HG03196 (cell line): ENCODE results near the gene PRRC2B.
"Not testable (repeated sequence)": the region's sequence is repeated elsewhere in the genome, so short reads cannot be mapped to it uniquely, and the experiment has no call there.

Experiments used
- ATAC-seq: cut with Tn5 transposase; IDR thresholded peaks from one replicate; pipeline ENCODE4 v1.9.1; 2021; ENCODE audit not compliant: unreplicated experiment

PRRC2B gene

DNA sequence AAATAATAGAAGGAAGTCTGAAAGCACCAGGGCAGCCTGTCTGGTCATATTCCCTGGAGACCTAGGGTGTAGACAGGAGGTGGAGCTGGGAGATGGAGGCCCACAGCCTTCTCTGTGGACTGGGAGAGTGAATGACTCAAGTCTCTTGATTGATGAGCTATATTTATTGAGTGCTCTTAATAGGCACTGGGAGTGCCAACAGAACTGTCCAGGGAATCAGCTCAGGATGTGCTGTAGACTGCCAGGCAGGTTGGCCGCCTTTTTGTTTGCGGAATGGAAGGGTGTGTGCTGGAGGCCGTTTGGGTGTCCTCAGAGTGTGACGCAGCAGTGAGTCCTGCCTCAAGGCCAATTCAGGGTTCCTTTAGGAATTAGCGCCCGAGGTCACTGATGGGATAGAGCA lies 75.5 kb downstream of the PRRC2B start:
- no peak for ATAC-seq

DNA sequence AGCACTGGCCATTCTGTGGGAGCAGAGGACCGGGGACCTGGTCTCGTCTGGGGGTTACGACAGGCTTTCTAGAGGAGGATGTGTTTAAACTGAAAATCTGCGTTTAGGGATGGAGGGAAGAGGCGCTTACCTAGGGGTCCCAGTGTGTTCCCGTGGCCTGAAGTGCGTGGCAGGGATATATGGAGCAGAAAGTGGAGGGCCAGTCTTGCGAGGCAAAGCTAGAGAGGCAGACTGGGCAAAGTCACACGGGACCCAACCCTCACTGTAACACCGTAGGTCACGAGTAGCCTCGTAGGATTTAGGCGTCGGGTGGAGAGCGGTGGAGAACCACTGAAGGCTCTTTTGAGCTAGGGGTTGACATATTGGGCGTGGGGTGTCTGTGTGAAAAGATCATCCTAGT lies 76.1 kb downstream of the PRRC2B start:
- no peak for ATAC-seq

DNA sequence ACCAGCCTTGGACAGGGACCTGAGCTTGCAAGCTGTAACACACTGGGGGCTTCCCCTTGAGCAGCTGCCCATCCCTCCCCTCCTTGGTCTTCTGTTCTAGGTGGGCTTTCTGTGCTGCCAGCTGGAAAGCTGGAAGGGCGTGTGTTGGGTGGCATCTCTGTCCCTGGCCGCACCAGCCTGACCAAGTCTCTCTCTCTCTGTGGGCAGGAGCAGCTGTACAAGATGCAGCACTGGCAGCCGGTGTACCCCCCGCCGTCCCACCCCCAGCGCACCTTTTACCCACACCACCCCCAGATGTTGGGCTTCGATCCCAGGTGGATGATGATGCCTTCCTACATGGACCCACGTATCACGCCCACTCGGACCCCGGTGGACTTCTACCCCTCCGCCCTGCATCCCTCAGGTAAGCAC lies 76.7 kb downstream of the PRRC2B start:
- ATAC-seq: no peak

DNA sequence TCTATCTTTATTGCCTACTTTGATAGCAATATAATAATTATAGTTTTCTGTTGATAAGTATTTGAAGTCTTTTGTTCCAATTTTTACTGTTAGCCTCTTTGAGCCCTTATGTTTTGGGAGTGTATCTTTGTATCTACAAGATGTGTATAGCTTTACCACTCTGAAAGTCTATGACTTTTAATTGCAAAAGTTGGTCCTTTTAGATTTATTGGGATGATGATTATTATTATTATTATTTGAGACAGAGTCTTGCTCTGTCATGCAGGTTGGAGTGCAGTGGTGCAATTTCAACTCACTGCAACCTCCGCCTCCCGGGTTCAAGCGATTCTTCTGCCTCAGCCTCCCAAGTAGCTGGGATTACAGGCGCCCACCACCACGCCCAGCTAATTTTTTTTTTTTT lies 78.2 kb downstream of the PRRC2B start:
- ATAC-seq: not testable (repeated sequence)

DNA sequence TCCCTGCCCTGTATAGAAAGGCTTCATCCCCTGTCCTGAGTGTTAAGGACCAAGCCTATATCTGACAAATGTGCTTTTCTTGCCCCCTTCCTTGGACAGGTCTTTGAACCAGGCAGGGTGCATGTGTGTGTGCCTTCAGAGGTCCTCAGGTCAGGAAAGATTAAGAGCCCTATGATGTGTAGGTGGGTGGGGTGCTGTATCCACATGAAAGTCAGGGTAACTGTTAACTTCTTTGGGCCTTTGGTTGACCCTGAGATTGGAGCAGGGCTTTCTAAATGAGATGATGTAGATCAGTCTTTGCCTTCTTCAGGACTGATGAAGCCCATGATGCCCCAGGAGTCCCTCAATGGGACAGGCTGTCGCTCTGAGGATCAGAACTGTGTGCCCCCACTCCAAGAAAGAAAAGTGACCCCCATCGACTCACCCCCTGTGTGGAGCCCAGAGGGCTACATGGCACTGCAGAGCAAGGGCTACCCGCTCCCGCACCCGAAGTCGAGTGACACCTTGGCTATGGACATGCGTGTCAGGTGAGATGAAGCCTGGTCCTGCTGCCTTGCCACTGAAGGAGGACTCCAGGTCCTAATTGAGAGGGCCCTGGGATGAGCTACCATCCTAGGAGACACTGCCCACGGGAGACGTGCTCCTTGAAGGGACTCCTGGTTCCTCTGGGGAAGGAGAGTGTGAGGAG lies 79.5 kb downstream of the PRRC2B start:
- no peak for ATAC-seq

DNA sequence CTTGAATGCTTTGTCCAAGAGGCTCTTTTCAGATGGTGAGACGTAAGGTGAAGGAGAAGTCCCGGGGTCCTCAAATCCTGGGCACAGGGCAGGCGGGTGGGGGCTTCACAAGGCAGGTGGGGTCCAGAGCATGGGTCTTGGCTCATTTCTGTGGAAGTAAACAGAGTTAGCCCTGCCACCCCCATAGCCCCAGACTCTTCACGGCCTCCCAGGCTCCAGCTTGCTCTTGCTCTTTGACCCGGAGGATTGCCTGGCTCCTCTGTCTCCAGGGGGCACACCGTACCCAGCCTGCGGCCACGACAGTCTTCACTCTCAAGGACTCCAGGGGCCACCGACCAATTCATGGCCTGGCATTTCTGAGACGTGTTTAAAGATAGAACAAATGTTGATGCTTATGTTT lies 80.0 kb downstream of the PRRC2B start:
- ATAC-seq: no peak

DNA sequence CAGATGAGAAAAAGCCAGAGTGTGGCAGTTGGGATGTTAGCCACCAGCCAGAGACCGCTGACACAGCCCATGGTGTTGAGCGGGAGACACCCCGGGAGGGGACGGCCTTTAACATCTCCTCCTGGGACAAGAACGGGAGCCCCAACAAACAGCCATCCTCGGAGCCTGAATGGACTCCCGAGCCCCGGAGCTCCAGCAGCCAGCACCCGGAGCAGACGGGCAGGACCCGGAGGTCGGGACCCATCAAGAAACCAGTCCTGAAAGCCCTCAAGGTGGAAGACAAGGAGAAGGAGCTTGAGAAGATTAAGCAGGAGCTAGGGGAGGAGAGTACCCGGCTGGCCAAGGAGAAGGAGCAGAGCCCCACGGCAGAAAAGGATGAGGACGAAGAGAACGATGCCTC lies 80.8 kb downstream of the PRRC2B start:
- no peak for ATAC-seq

DNA sequence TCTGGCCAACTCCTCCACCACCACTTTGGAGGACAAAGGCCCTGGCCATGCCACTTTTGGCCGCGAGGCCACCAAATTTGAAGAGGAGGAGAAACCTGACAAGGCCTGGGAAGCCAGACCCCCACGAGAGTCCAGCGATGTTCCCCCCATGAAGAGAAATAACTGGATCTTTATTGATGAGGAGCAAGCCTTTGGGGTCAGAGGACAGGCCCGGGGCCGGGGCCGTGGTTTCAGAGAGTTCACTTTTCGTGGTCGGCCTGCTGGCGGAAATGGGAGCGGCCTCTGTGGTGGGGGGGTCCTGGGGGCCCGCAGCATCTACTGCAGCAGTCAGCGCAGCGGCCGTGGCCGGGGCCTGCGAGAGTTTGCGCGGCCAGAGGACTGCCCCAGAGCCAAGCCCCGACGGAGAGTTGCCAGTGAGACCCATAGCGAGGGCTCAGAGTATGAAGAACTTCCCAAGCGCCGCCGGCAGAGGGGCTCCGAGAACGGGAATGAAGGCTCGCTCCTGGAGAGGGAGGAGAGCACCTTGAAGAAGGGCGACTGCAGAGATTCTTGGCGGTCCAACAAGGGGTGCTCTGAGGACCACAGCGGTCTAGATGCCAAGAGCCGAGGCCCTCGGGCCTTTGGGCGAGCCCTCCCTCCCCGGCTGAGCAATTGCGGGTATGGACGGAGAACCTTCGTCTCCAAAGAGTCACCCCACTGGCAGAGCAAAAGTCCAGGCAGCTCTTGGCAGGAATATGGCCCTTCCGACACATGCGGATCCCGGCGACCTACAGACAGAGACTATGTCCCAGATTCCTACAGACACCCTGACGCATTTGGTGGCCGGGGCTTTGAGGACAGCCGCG lies 81.4 kb downstream of the PRRC2B start:
- no peak for ATAC-seq

DNA sequence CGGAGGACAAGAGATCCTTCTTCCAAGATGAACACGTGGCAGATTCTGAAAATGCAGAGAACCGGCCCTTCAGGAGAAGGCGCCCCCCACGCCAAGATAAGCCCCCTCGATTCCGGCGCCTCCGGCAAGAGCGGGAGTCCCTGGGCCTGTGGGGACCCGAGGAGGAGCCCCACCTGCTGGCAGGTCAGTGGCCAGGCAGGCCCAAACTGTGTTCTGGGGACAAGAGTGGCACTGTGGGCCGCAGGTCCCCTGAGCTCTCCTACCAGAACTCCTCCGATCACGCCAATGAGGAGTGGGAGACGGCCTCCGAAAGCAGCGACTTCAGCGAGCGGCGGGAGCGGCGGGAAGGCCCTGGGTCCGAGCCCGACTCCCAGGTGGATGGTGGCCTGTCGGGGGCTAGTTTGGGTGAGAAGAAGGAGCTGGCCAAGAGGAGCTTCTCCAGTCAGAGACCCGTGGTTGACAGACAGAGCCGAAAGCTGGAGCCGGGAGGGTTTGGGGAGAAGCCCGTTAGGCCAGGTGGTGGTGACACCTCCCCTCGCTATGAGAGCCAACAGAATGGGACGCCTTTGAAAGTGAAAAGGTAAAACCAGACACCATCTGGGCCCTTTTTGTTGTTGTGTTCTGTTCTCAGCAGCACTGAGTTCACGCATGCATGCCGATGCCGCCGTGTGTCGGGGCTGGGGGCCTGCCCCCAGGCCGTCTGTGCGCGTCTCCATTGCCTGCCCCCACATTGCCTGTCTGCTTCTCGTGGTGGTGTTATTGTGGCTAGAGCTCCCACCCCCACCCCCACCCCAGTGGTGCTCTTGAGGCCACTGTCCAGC lies 82.3 kb downstream of the PRRC2B start:
- no peak for ATAC-seq

DNA sequence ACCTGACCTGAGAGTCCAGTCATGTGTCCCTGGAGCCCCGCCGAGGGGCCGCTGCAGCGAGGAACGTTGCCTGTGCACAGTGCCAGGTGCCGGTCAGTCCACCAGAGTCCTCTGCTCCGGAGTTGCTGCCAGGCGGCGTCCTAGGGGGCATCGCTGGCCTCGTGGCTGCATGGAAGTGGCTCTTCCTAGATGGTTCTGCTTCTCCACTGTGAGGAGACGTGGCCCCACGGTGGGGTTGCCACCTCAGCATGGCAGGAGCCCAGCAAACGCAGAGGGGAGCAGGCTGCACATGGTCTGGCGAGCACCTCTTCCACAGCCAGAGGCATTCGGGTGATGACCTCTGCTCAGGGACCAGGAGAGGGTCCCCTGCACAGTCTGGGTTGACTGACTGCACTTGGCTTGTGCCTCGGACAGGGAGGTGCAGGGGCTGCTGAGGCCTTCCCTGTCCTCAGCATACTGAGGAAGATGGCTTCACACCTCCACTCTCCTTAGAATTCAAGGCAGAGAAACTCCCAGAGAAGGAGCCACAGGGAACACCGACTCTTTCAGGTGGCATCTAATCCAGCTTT lies 83.0 kb downstream of the PRRC2B start:
- no peak for ATAC-seq

DNA sequence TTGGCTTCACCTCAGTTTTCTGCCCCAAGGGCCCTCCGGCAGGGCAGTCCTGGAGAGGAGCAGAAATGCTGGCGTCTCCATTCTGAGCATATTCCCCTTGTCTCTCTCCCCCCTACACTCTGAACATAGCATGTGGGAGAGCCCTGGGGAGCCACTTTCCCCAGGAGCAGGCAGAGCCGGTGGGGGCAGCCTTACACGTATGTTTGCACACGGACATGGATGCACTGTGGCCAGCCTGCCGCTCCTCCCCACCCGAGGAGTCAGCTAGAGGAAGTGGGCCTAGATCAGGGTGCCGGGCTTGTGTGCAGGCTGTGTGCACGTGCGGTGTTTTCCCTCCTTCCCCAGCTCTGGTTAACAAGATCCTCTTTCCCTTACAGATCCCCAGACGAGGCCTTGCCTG lies 83.5 kb downstream of the PRRC2B start:
- no peak for ATAC-seq

DNA sequence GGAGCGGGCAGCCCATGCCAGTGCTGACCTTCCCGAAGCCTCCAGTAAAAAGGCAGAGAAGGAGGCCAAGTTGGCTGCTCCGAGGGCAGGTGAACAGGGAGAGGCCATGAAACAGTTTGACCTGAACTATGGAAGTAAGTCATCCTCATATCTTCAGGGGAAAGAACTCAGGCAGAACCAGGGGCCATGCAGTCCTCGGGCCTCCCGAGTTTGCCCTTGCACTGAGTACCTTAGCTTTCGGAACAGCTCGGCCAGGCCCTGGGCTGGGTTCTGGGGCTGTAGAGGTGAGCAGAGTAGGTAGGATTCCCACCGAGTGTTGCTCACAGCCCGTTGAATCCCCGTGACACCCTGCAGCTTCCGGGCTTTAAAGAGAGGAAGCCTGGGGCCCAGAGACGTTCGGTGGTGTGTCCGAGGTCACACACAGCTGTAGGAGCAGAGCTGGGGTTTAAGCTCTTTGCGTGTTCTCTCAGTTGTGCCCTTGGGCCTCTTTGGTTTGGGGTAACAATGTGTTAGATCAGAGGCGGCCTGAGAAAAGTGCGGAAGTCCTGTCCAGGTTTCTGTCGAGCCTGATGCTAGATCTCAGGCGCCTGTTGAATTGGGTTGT lies 84.0 kb downstream of the PRRC2B start:
- ATAC-seq: no peak

DNA sequence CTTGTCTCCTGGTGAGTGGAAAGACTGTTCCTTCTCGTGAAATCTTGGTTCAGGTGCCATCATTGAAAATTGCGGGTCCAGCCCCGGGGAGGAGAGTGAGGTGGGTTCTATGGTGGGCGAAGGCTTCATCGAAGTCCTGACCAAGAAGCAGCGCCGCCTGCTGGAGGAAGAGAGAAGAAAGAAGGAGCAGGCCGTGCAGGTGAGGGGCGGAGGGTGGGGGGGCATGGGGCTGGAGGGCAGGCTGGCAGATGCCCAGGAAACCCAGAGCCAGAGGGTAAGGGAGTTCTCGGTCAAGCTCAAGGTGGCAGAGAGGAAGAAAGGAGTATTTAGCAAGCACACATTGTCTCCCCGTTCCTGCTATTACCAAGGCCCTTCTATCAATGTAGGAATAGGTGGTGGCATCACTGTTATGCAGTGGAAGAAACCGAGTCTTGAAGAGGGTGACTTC lies 84.6 kb downstream of the PRRC2B start:
- ATAC-seq: no peak

DNA sequence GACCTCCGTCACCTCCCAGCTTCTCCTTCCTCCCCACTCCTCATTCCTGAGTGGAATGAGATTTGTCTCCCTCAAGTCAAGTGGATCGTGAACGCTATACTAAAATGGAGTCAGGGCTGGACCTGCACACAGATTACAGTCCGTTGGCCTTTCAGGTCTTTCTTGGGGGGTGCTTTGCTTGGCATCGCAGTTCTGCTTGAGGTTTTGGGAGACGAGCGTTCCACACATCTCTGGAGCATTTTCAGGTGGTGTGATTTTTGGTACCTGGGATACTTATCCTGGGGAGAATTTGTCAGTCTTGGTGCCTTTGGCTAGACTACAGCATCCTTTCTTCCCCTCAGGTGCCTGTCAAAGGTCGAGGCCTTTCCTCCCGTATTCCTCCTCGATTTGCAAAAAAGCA lies 85.0 kb downstream of the PRRC2B start:
- no peak for ATAC-seq

DNA sequence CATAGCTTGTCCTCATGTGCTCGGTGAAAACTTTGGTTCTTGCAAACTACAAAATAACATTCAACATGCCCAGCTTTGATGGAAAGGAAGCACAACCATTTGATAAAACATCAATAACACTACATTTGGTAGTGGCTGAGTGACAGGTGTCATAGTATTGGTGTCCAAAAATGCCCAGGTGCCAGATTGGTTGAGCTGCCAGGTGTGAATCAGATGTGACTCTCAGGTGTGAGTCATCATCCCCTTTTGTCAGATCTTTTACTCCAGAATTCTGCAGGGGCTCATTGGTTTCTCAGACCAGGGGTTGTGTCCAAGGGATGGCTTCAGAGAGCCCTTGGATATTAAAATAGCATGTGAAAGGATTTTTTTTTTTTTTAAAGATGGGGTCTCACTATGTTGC lies 86.4 kb downstream of the PRRC2B start:
- no peak for ATAC-seq

DNA sequence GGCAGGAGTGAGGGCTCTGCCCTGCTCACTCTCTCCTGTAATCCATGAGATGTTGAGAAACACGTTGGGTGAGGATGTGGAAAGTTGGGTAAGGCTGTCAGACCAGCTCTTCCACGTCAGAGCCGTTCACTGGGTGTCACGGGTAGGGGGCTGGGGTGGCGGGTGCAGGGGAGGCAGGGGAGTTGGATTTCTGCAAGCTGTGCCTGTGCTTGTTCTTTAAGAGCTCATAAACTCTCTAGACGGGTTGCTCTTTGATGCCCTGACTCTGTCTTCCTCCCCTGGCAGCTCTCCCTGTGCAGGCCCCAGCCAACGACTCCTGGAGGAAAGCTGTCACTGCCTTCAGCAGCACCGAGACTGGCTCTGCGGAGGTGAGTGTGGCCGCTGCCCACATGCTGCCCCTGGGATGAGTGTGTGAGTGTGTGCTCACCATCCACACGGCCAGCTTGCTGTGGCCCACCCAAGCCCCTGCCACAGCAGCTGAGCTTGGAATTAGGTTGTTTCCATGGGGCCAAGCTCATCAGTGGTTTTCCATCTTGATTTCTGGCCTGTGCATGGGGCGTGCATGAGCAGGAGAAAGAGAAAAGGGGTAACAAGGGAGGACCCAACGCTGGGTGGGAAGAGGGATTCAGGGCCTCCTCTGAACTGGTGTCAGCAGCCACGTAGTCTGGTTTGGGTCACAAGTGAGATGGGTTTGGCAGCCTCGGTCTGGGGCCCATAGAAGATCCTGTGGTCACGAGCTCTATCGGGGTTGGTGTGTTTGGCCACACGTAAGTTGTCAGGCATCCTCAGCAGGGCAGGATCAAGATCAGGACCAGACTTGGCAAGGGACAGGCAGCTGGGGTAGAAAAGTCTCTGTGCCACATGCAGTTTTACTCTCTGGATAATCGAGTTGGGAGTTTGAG lies 87.8 kb downstream of the PRRC2B start:
- no peak for ATAC-seq

DNA sequence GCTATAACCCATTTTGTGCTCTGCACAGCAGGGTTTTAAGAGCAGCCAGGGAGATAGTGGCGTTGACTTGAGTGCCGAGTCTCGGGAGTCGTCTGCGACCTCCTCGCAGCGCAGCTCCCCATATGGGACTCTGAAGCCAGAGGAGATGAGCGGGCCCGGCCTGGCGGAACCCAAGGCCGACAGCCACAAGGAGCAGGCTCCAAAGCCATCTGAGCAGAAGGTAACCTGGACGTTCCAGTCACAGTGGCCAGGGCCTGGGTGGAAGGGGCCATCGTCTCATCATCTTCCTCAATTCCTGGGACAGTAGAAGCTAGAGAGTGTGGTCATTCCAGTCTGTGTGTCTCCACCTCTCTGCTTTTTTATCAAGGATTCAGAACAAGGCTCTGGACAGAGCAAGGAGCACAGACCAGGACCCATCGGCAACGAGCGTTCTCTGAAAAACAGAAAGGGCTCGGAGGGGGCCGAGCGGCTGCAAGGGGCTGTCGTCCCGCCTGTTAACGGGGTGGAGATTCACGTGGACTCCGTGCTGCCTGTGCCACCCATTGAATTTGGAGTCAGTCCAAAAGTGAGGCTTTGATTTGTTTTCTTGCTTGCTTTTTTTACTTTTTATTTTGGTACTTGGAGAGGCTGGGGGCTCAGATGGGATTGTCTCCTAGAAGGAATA lies 88.6 kb downstream of the PRRC2B start:
- ATAC-seq: no peak

DNA sequence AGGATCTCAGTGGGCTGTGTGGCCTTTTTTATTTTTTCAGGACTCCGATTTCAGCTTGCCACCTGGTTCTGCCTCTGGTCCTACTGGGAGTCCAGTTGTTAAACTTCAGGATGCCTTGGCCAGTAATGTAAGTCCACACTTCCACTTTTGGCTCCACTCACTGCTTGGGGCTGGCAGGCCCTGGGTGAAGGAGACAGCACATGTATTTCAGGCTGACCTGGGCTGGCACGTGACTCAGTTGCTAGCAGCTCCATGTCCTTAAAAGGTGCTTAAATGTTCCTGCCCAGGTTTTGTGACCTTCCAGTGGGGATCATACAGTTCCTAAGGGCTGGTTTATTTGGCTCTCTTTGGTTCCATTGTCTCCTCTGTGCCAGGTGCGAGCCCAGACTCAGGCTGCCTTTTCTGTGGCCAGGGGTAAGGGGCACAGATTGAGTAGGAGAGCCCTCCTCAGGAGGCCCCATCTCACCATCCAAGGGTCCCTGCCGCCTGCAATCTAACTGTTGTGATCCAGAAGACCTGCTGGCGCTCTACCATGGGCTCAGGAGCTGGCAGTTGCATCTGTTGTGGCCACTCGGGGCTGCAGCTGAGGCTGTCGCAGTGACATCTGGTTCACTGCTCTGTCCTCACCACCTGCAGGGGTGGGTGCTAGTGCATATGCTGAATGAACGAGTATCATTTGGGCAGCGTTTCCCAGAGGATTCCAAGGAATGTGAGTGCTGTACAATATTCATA lies 89.6 kb downstream of the PRRC2B start:
- no peak for ATAC-seq

DNA sequence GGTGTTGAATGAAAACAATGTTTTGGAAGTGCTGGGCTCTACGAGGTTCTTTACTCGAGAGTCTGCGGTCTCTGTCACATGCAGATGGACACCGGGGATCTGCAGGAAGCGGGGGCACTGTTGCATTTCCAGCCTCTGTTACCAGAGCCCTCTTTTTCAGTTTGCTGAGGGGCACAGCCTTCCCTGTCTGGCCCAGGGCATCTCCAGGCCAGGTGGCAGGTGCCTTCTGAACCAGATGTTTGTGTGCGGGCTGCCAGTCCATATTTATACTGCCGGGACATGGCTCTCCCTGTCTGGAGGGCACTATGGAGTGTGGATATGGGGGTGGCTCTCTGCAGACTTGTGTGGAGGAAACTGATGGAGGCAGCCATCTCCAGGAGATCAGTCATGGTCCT lies 90.2 kb downstream of the PRRC2B start:
- no peak for ATAC-seq
